DMS53 (cell line): ENCODE measurements around the gene ASXL1.
"Not testable (repeated sequence)": the region's sequence is repeated elsewhere in the genome, so short reads cannot be mapped to it uniquely, and the experiment has no call there.

Experiments used
- DNase-seq: peaks from one replicate; lab custom pipeline; 2025; lab: John Stamatoyannopoulos, UW

Gene ASXL1

DNA sequence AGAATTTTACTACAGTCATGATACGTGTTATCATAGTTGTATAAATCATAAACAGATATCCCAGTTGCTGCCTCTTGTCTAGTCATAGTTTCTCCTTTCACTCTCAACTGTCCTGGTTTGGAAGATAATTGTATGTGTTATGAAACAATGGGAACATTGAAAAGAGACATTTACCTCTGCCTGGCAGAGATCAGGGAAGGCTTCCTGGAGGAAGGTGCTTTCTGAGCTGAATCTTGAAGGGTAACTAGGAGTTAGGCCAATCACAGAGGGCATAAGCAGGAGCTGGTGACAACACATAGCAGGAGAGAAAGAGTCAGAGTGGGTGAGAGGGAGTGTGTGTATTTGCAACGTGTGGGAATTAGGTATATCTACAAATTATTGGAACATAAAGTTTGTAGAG lies 5.4 kb downstream of the ASXL1 start:
- no peak for DNase-seq

DNA sequence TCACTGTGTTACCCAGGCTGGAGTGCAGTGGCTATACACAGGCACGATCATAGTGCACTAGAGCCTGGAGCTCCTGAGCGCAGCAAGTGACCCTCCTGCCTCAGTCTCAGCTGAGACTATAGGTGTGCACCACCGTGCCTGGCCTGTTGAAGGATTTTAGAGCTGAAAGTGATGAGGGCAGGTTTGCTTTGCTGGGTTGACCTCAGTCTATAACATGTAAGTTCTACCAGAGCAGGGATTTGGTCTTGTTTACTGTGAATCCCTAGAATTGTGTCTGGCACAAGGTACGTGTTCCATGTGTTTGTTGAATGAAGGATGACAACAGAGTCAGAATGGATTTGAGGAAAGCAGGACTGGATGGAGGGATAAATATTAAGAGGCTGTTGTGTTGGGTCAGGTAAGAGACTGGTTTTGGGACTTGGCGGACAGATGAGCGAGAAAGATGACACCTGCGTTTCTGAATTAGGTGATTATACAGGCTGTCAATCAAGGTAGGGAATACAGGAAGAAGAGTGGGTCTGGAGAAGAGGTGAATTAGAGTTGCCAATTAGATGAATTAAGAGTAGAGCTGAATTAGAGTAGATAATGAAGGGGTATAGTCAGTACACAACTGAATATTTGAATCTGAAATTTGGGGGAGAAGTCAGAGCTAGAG lies 6.5 kb downstream of the ASXL1 start:
- no peak for DNase-seq

DNA sequence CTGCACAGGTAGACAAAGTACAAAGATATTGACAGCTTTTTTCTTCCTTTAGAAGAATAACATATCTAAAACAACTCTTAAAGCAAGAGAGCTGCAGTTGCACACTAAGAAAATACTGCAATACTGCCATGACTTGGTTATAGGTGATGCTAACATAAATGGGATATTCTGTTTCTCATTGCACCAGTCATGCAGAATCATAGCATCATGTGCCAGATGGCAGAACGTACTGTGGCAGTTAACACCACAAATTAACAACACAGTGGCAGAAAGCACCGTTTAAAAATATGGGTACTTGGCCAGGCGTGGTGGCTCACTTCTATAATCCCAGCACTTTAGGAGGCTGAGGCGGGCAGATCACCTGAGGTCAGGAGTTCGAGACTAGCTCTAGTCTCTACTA lies 7.4 kb downstream of the ASXL1 start:
- DNase-seq, result no peak

DNA sequence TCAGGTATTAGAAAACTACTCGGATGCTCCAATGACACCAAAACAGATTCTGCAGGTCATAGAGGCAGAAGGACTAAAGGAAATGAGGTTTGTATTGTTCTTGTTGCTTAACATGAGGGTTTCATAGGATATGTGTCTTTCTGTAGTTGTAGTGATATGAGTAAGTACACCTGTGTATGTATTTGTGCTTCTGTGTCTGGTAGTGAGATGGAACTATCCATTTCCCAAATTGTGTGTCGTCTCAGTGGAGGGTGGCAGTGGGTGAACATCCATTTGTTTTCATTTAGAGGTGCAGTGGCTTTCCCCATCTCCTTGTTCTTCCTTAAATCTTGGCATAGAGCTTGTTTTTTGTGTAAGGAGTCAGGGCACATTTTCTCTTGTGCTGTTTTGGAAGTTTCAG lies 8.2 kb downstream of the ASXL1 start:
- DNase-seq, result no peak

DNA sequence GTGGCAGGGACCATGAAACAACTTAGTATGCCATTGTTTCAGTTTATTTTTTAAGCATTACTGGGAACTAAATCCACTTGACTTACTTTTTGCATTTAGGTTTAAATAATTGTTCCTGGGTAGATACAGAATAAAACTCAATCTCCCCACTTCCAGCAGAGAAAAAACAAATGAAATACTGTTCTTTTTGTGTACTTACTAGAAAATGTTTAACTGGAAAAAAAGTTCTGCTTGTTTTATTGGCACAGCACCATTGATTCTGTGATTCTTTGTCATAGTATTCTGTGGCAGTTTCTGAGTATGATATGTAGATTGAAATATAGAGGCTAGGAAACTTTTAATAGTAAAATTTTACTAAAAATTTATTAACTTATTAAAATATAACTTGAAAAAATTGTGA lies 10.2 kb downstream of the ASXL1 start:
- DNase-seq, result no peak

DNA sequence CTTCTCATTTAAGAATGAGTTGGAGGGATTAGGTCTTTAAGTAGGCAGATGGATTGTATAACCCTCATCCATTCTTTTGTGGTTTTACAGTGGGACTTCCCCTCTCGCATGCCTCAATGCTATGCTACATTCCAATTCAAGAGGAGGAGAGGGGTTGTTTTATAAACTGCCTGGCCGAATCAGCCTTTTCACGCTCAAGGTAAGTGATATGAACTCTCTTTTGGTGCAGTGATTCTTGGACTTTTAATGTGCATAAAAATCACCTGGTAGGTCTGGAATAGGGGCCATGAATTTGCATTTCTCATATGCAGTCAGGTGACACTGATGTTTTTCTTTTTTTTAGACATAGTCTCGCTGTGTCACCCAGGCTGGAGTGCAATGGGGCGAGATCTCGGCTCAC lies 10.8 kb downstream of the ASXL1 start:
- no peak for DNase-seq

DNA sequence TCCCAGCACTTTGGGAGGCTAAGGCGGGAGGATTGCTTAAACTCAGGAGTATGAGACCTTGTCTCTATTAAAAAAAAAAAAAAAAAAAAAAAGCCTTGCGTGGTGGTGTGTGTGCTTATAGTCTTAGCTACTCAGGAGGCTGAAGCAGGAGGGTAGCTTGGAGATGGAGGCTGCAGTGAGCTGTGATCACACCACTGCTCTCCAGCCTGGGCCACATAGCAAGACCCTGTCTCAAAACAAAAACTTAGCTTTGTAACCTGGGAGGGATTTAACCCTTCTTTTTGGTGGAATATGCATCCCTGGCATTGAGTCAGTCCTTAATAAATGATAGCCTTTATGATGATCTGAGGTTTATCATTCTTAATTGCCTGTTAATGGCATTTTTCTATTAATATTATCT lies 12.8 kb downstream of the ASXL1 start:
- no peak for DNase-seq

DNA sequence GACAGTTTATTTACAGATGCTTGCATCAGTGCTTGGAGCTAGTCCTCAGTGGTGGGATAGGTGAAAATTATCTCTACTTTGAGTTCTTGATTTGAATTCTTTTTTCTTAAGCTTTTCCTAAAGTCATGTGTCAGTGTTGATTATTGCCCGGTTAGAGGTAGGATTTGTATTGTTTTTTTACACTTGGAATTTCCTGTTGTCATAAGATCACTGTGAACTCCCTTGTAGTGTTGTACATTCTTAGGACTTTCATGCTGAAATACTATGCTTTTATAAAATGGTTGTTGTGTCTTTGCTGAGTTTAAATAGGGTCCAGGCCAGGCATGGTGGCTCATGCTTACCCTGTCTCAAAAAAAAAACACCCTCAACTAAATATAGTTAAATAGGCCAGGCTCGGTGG lies 20.3 kb downstream of the ASXL1 start:
- no peak for DNase-seq

DNA sequence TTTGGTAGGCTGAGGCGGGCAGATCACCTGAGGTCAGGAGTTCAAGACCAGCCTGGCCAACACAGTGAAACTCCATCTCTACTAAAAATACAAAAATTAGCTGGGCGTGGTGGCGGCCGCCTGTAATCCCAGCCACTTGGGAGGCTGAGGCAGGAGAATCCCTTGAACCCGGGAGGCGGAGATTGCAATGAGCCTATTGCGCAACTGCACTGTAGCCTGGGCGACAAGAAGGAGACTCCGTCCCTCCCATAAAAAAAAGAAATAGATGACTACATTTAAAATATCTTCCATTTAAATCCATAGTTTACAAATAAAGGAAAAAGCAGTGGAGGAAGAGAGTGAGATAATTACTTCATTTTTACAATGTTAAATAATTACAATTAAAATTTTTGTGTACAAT lies 21.9 kb downstream of the ASXL1 start:
- not testable (repeated sequence) for DNase-seq

DNA sequence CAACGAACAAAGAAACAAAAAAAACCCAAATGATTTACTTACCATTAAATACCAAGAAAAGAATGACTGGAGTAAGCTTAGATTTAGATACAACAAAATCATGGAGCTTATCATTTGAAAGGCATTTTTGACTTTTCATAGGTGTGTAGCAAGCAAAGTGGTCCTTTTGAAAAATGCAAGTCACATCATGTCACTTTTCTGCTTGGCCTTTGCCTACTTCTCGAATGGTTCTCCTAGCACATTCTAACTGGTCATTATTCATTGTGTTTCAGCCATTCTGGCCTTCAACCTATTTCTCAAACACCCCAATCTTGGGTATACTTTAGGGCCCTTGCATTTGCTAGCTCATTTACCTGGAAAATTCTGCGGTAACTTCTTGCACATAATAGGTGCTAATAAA lies 22.6 kb downstream of the ASXL1 start:
- no peak for DNase-seq

DNA sequence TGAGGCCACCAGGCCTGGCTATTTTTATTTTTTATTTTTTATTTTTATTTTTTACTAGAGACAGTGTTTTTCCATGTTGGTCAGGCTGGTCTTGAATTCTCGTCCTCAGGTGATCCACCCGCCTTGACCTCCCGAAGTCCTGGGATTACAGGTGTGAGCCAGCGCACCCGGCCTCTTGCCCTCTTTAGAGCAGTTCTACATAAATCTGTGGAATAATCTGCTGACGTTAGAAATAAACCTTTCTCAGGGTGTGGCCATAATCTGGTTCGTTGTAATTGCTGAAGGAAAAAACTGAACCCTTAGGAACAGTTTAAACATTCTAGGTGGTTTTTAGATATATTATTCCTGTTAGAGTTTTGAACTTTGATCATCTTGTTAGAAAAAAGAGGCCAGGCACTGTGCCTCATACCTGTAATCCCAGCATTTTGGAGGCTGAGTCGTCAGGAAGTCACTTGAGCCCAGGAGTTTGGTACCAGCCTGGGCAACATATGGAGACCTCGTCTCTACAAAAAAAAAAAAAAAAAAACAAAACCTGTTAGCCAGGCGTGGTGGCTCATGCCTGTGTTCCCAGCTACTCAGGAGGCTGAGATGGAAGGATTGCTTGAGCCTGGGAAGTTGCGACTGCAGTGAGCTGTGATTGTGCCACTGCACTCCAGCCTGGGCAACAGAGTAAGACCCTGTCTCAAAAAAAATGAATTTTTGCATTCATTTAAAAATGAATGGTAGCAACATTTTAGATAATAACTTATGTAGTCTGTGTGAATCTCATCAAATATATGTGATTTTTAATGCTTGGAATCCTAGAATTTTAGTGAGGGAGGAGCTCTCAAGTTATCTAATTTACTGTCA lies 24.2 kb downstream of the ASXL1 start:
- no peak for DNase-seq

DNA sequence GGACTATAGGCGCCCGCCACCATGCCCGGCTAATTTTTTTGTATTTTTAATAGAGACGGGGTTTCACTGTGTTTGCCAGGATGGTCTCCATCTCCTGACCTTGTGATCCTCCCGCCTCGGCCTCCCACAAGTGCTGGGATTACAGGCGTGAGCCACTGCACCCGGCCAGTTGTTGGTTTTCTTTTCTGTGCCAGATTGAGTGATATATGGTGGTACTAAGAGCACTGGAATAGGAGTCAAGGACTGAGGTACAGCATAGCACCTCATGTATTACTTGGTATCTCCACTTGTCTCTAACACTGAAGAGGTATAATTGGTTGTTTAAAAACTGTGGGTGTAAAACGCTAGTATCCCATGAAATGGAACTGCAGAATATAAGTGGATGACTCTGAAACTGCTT lies 25.3 kb downstream of the ASXL1 start:
- not testable (repeated sequence) for DNase-seq

DNA sequence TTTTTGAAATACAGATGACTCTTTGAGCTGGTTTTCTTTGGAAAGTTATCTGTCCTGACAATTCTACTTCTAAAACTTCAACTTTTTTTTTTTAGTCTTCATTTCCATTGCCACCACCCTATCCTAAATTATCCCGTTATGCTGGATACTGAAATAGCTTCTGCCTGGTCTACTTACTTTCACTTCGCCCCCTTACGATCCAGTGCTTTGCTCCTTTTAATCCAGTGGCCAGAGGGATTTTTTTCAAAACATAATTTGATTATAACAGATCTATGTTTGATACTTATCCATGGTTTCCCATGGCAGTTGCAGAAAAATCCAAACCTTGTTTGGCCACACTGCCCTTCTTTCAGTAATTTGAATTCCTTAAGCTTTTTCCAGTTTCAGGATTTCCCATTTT lies 27.4 kb downstream of the ASXL1 start:
- no peak for DNase-seq

DNA sequence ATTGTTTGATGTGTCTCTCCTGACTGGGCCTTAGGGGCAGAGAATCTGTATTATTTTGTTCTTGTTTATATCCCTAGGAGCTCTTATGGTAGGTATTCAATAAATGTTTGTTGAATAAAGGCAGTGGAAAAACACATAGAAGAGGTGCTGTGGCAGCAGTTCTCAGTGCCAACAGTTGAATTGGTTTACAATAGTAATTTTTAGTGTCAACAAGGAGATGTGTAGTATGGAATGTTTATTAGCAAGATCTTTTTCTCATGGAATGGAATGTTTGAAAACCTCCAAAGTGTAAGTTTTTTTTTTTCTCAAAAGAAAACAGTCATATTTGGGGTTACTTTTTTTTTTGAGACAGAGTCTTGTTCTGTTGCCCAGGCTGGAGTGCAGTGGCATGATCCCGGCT lies 28.0 kb downstream of the ASXL1 start:
- DNase-seq, result no peak

DNA sequence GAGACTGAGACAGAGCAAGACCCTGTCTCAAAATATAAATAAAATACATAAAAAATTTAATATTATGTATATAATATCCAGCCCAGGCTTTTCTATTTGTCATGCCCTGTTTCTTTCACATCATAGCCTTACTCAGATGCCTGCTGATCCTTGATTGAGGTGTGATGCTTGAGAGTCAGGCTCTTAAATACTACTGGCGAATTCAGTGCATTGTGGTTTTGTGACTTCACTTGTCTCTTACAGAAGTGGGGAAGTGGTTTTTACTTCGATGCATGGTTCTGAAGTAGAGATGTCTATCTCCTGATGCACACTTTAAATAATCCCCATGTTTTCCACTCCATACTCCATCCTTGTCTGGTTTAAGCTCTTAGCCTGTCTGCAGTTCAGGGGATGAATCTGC lies 29.1 kb downstream of the ASXL1 start:
- DNase-seq, result no peak

DNA sequence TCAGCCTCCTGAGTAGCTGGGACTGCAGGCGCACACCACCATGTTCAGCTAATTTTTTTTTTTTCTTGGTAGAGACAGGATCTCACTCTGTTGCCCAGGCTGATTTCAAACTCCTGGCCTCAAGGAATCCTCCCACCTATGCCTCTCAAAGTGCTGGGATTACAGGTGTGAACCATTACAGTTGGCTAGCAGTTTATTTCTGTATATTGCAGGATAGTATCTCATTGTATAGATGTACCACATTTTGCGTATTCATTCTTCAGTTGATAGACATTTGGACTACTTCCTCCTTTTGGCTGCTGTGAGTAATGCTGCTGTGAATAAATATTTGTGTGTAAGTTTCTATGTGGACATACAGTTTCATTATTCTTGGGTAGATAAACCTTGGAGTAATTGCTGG lies 32.9 kb downstream of the ASXL1 start:
- DNase-seq, result peak; percentile 30

DNA sequence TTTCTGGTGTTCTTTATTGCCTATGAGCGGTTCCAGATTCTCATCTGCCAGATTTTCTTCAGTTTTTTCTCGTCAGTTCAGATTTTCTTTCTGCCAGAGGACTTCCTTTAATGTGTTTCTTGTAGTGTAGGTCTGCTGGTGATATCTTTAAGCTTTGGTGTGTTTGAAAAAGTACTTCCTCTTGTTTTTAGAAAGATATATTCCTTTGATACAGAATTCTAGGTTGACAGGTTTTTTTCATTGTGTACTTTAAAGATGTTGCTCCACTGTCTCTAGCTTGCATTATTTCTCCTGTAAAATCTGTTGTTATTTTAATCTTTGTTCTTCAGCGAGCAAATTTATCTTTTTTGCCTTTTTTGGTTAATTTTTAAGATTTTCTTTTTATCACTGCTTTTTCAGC lies 36.9 kb downstream of the ASXL1 start:
- no peak for DNase-seq

DNA sequence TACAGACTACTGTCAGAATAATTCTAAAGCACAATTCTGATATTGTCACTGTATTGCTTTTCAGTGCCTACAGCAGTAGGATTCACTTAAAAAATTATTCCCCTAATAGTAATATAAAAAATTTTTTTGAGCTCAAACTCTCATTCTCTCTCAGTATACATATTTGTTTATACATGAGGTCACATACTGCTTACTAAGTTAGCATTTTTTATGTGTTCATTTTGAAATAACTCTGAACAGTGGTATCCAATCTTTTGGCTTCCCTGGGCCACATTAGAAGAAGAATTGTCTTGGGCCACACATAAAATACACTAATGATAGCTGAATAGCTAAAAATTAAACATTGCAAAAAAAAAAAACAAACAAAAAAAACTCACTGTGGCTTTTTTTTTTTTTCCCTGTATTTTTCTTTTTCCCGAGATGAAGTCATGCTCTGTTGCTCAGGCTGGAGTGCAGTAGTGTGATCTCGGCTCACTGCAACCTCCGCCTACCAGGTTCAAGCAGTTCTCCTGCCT lies 38.6 kb downstream of the ASXL1 start:
- no peak for DNase-seq

DNA sequence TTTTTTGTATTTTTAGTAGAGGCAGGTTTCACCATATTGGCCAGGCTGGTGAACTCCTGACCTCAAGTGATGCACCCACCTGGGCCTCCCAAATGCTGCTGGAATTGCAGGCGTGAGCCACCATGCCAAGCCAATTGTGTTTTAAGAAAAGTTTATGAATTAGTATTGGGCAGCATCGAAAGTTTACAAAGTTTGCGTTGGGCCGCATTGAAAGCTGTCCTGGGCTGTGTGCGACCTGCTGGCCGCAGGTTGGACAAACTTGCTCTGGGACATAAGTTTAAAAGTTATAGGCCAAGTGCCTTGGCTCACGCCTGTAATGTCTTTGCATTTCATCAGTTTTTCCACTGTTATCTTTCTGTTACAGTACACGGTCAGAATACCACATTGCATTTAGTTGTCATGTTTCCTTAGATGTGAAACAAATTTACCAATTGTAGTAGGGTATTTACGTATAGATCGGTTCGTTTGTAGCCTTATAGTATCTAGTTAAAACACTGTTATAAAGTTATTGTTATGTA lies 39.5 kb downstream of the ASXL1 start:
- DNase-seq, result no peak

DNA sequence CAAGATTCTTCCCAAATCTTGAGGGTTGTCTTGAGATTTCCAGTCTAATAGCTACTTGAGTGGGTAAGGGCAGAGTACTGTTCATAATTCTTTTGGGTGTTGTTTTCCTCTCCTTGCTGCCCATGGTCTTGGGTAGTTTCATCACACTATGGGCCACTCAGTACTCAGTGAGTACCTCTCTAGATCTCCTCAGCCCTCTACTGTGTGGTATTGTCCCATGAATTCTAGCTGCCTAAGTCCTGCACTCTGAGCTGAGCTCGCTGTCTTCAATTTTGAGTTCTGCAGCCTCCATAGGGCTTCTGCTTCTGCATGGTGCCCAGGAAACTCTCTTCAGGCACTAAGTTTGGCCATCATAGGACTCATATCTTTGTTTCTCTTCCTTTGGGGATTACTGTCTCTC lies 42.3 kb downstream of the ASXL1 start:
- DNase-seq, result no peak

DNA sequence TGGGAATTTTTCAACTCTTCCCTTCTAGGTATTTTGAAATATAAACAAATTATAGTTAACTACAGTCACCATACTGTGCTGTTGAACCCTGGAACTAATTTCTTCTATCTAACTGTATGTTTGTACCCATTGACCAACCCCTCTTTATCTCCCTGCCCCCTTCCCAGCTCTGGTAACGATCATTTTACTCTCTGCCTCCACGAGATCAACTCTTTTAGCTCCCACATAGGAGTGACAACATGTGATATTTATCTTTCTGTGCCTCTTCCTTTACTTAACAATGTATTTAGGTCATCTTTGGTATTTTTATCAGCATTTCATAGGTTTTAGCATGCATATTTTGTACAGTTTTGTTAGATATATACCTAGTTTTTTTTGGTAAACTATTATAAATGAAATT lies 45.9 kb downstream of the ASXL1 start:
- DNase-seq, result no peak

DNA sequence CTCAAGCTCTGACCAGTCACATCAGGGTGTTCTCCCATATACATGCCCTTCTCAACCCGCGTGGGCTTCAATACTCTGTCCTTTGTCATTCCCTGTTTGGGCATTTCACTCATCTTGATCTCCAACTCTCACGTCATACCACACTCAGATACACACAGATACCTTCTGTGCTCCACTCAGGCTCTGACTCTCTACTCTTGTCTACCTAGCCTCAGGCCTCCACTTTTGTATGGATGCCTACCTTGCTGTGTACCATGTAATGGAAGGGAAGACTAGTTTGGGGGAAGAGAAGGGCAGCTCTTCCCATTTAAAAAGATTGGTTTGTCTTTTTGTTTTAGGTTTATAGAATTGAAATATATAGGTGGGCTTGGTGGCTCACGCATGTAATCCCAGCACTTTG lies 48.6 kb downstream of the ASXL1 start:
- no peak for DNase-seq

DNA sequence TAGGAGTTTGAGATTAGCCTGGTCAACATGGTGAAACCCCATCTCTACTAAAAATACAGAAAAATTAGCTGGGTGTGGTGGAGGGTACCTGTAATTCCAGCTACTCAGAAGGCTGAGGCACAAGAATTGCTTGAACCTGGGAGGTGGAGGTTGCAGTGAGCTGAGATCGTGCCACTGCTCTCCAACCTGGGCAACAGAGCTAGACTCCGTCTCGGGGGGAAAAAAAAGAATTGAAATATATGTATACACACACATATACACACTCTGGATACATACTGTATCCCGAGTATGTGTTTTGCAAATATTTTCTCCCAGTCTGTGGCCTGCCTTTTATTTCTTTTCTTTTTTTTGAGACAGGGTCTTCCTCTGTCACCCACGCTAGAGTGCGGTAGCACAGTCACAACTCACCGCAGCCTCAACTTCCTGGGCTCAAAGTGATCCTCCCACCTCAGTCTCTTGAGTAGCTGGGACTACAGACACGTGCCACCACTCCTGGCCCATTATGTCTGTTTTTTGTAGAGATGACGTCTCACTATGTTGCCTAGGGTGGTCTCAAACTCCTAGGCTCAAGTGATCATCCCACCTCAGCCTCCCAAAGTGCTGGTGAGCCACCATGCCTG lies 49.1 kb downstream of the ASXL1 start:
- DNase-seq, result not testable (repeated sequence)
